ENCODE data around the gene GTPBP4. TPM values are rescaled to one million over a fixed set of nuclear protein-coding genes. Genes with fewer than 3 reads are reported as not detected.

The GTPBP4 gene
- total and polyA plus RNA-seq, 9 of the 15 experiments (the other 6 are each of a cell fraction or from before 2014, with no cell fraction given), result 79.0 to 155 (median 128) TPM

- in situ Hi-C loops (cut with MboI), result no loop called here
- Histone ChIP-seq H3K9me3 (replicated peaks; ENCODE audit: control insufficient read depth, insufficient read depth, low read depth, low read length) (no peaks in the 10 kb centered on the region), H3K4me3 (no peak overlapping the region), H4K20me1 (replicated peaks; ENCODE audit: control insufficient read depth, insufficient read depth, low read length) (no peaks in the 10 kb centered on the region), H3K4me2 (ENCODE audit: insufficient read depth, low read length) (no peak overlapping the region), H3K27me3 (ENCODE audit: control insufficient read depth in 2 of 2, insufficient read depth in 2 of 2, low read length in 2 of 2) (no peaks in the 10 kb centered on the region), H3K9me1 (ENCODE audit: control insufficient read depth, insufficient read depth, low read length) (no peaks in the 10 kb centered on the region), H3K79me2 (ENCODE audit: control insufficient read depth, insufficient read depth, low read length) (no peaks in the 10 kb centered on the region), H2AFZ (ENCODE audit: low read depth, low read length) (no peak overlapping the region), H3K9ac (ENCODE audit: insufficient read depth in 1 of 2, low read depth in 2 of 2, low read length in 2 of 2) (no peak overlapping the region), H3K27ac (ENCODE audit: extremely low read depth, low read depth, low read length) (no peak overlapping the region), H3K36me3 (ENCODE audit: control insufficient read depth, insufficient read depth, low read length) (peaks cover 52% of the 10 kb centered on the region), H3K4me1 (replicated peaks in 1 of 2; ENCODE audit: control insufficient read depth in 2 of 2, insufficient read depth in 2 of 2, low read length in 2 of 2) (peaks cover 3 to 6% of the 10 kb centered on the region in 2 experiments; a peak in 3 of 5 replicates)
- intact Hi-C loops (cut with micrococcal nuclease), result no loop called here
- ChIA-PET CTCF (ENCODE audit: low intra/inter-chr PET ratio) (no interaction called here), POLR2A (interaction anchor here (0.6 to 2.1 kb wide), 6 partner anchors 10 to 29 kb away, joined by 3 to 9 read pairs (median 4); partner anchors contain the start of gene IDI1)
- WGBS (ENCODE audit: insufficient coverage, low coverage, missing lambda C conversion rate), result 87% methylated on average over 10 of the region's 10 CpGs
- FAIRE-seq (no peak), ATAC-seq (no peak), DNase-seq (ENCODE audit: extremely low read depth in 1 of 4, low spot score in 3 of 4) (no peak)
- TF ChIP-seq POLR2A (conservative IDR thresholded peaks at IDR 0.05) (peak; percentile 55; the same call in 1 of the 2 replicates), GMEB1 (CRISPR knock-in tag; IDR thresholded peaks at IDR 0.05) (no peak), SMAD4 (CRISPR knock-in tag; conservative IDR thresholded peaks at IDR 0.05) (no peak), SUPT5H (IDR thresholded peaks at IDR 0.05) (peak; percentile 60), POLR2AphosphoS5 (IDR thresholded peaks at IDR 0.05; ENCODE audit: control insufficient read depth, insufficient read depth, low read depth, low read length) (peak; percentile 54; the same call in 1 of the 2 replicates), MYNN (IDR thresholded peaks at IDR 0.05) (peak; percentile 52; the same call in 1 of the 2 replicates), MYNN (CRISPR knock-in tag; IDR thresholded peaks at IDR 0.05) (no peak)
- no TSS peak for BruUV-seq (replicated peaks)
These were observed 31.1 kb downstream of the GTPBP4 start for GRCh38 chr10:1019362-1019761.

Data from K562 (cell line).